K562 (cell line): ENCODE data around the gene FDX2. TPM values are rescaled to one million over a fixed set of nuclear protein-coding genes. Genes with fewer than 3 reads are reported as not detected.
A peak's percentile ranks its signal among the peaks of the same experiment; 100 is the strongest.

Experiments used
- CEBPB ChIP-seq: fragments of 450-650 bp; IDR thresholded peaks from 2 replicates; pipeline ENCODE4 v1.6.1; 2016; ENCODE audit warnings: missing genetic modification characterization, missing compliant biosample characterization
- COPS2 ChIP-seq: fragments of 450-650 bp; conservative IDR thresholded peaks from 2 replicates; pipeline ENCODE4 v1.6.1; 2016; ENCODE audit warnings: mild to moderate bottlenecking, moderate library complexity
- ETV5 ChIP-seq: sonication (generic); formaldehyde crosslinking; IDR thresholded peaks from 2 replicates; pipeline ENCODE4 v1.4.0; 2020; ENCODE audit warnings: low read depth, mild to moderate bottlenecking, missing genetic modification reagents
- IFI16 ChIP-seq: fragments of 250-450 bp; sonication (Bioruptor Pico); IDR thresholded peaks from 2 replicates; pipeline ENCODE4 v2.1.2; 2022; ENCODE audit warnings: mild to moderate bottlenecking, inconsistent platforms
- L3MBTL2 ChIP-seq: fragments of 450-650 bp; IDR thresholded peaks from 2 replicates; pipeline ENCODE4 v1.6.1; 2016; ENCODE audit warnings: mild to moderate bottlenecking, moderate library complexity
- POU5F1 ChIP-seq: fragments of 150-350 bp; IDR thresholded peaks from 2 replicates; pipeline ENCODE4 v1.6.1; 2014; ENCODE audit warnings: borderline replicate concordance, low read length, low read depth, mild to moderate bottlenecking; ENCODE audit not compliant: partially characterized antibody
- RBFOX2 ChIP-seq: fragments of 200-400 bp; formaldehyde crosslinking; IDR thresholded peaks from 2 replicates; pipeline ENCODE4 v1.6.1; 2017; ENCODE audit warnings: low read depth, mild to moderate bottlenecking, low read length, moderate library complexity
- SIRT6 ChIP-seq: IDR thresholded peaks from one replicate; pipeline ENCODE4 v1.6.1; 2012; ENCODE audit warnings: low read depth, mild to moderate bottlenecking, control low read depth, inconsistent platforms, low read length, moderate library complexity
- SMAD3 ChIP-seq: fragments of 450-650 bp; formaldehyde crosslinking; conservative IDR thresholded peaks from 2 replicates; pipeline ENCODE4 v1.4.0; 2020; ENCODE audit warnings: mild to moderate bottlenecking
- TCF7L2 ChIP-seq: fragments of 150-350 bp; IDR thresholded peaks from 2 replicates; pipeline ENCODE4 v1.6.1; 2016; ENCODE audit warnings: low read depth, mild to moderate bottlenecking, low read length, moderate library complexity
- ZNF184 ChIP-seq: sonication (generic); formaldehyde crosslinking; IDR thresholded peaks from 2 replicates; pipeline ENCODE4 v1.5.0; 2020; ENCODE audit warnings: missing genetic modification reagents
- ZNF316 ChIP-seq: fragments of 450-650 bp; IDR thresholded peaks from 2 replicates; pipeline ENCODE4 v1.6.1; 2016
- ZNF444 ChIP-seq: fragments of 250-450 bp; sonication (Bioruptor Pico); IDR thresholded peaks from 2 replicates; pipeline ENCODE4 v1.4.0; 2020; ENCODE audit warnings: mild to moderate bottlenecking, moderate library complexity
- ZNF780A ChIP-seq: fragments of 250-450 bp; sonication (Bioruptor Pico); IDR thresholded peaks from 2 replicates; pipeline ENCODE4 v1.5.0; 2021; ENCODE audit warnings: mild to moderate bottlenecking
- ZNF830 ChIP-seq: fragments of 250-450 bp; sonication (Bioruptor Pico); IDR thresholded peaks from 2 replicates; pipeline ENCODE4 v1.5.0; 2021; ENCODE audit warnings: mild to moderate bottlenecking
- polyA plus RNA-seq, 8 experiments: library from polyadenylated mRNA; depleted of rRNA in 4 of 8; stranded (reverse) in 5 of 8; unstranded in 3 of 8; fragments of >200 nt; fragmentation: Nextera tagmentation in 2 of 8; fragmentation: Illumina TruSeq in 1 of 8; extraction: Ambion mirVana in 2 of 8; extraction: Trizol in 1 of 8; gene quantifications; 2 replicates each; pipeline versions ENCODE4 v1.2.1 to v1.2.3, GENCODE V29; 2011 to 2014; ENCODE audit warnings: inconsistent platforms in 1 of 8, missing spikeins in 1 of 8
- total RNA-seq, 7 experiments: library from RNA; depleted of rRNA in 6 of 7; stranded (reverse); fragments of >200 nt in 6 of 7; fragmentation: Illumina TruSeq in 2 of 7; extraction: Trizol in 2 of 7; gene quantifications; 2 replicates each; pipeline versions ENCODE4 v1.2.1 to v1.2.3, GENCODE V29; 2011 to 2021; ENCODE audit warnings: low replicate concordance in 1 of 7
- TF ChIP-seq, protein P1 (sequence below): fragments of 250-450 bp; sonication (Bioruptor Pico); IDR thresholded peaks from 2 replicates; pipeline ENCODE4 v1.8.0; 2021; ENCODE audit warnings: borderline replicate concordance, mild to moderate bottlenecking, moderate library complexity; ENCODE audit not compliant: poor library complexity, severe bottlenecking
- TF ChIP-seq, protein P2 (sequence below): fragments of 250-450 bp; sonication (Bioruptor Pico); IDR thresholded peaks from 2 replicates; pipeline ENCODE4 v1.5.0; 2021
- TF ChIP-seq, protein P3 (sequence below): sonication (generic); formaldehyde crosslinking; IDR thresholded peaks from 2 replicates; pipeline ENCODE4 v1.8.0; 2023; ENCODE audit warnings: missing genetic modification reagents, mild to moderate bottlenecking, borderline replicate concordance
- TF ChIP-seq, protein P4 (sequence below): sonication (generic); formaldehyde crosslinking; IDR thresholded peaks from 2 replicates; pipeline ENCODE4 v1.8.0; 2022; ENCODE audit warnings: mild to moderate bottlenecking, missing genetic modification reagents
- TF ChIP-seq, protein P5 (sequence below): fragments of 450-650 bp; IDR thresholded peaks from 2 replicates; pipeline ENCODE4 v1.6.1; 2016

Gene FDX2
- total and polyA plus RNA-seq, 9 of the 15 experiments (the other 6 are each of a cell fraction or from before 2014, with no cell fraction given) = 2.5 to 49.8 (median 29.7) TPM

DNA sequence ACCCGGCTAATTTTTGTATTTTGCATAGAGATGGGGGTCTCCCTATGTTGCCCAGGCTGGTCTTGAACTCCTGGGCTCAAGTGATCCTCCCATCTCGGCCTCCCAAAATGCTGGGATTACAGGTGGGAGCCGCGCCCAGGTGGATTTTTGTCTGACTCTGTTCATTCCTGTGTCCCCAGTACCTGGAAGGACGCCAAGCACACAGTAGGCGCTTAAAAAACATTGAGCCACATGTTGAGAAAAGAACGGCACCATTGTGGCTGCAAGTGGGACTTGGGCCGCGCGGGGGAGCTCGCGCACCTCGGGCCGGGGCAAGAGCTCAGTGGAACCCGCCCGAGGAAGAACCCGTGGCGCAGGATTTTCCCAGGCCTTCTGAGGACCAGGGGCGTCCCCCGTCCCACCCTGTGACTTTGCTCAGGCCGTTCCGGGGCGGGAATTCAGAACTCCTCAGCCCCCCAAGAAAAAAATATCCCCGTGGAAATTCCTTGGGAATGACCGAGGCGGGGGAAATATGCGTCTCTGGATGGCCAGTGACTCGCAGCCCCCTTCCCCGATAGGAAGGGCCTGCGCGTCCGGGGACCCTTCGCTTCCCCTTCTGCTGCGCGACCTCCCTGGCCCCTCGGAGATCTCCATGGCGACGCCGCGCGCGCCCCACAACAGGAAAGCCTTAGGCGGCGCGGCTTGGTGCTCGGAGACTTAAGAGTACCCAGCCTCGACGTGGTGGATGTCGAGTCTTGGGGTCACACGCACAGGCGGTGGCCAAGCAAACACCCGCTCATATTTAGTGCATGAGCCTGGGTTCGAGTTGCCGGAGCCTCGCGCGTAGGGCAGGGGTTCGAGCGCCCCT is 46.3 kb downstream of the FDX2 start (continued):
- TF ChIP-seq, protein P1, sequence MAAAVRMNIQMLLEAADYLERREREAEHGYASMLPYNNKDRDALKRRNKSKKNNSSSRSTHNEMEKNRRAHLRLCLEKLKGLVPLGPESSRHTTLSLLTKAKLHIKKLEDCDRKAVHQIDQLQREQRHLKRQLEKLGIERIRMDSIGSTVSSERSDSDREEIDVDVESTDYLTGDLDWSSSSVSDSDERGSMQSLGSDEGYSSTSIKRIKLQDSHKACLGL (CRISPR knock-in tag) = no peak
- TF ChIP-seq SIRT6 = no peak
- no peak for TF ChIP-seq IFI16 (CRISPR knock-in tag)
- TF ChIP-seq ZNF444 (CRISPR knock-in tag) = no peak
- TF ChIP-seq, protein P2, sequence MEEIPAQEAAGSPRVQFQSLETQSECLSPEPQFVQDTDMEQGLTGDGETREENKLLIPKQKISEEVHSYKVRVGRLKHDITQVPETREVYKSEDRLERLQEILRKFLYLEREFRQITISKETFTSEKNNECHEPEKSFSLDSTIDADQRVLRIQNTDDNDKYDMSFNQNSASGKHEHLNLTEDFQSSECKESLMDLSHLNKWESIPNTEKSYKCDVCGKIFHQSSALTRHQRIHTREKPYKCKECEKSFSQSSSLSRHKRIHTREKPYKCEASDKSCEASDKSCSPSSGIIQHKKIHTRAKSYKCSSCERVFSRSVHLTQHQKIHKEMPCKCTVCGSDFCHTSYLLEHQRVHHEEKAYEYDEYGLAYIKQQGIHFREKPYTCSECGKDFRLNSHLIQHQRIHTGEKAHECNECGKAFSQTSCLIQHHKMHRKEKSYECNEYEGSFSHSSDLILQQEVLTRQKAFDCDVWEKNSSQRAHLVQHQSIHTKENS (CRISPR knock-in tag) = no peak
- TF ChIP-seq, protein P3, sequence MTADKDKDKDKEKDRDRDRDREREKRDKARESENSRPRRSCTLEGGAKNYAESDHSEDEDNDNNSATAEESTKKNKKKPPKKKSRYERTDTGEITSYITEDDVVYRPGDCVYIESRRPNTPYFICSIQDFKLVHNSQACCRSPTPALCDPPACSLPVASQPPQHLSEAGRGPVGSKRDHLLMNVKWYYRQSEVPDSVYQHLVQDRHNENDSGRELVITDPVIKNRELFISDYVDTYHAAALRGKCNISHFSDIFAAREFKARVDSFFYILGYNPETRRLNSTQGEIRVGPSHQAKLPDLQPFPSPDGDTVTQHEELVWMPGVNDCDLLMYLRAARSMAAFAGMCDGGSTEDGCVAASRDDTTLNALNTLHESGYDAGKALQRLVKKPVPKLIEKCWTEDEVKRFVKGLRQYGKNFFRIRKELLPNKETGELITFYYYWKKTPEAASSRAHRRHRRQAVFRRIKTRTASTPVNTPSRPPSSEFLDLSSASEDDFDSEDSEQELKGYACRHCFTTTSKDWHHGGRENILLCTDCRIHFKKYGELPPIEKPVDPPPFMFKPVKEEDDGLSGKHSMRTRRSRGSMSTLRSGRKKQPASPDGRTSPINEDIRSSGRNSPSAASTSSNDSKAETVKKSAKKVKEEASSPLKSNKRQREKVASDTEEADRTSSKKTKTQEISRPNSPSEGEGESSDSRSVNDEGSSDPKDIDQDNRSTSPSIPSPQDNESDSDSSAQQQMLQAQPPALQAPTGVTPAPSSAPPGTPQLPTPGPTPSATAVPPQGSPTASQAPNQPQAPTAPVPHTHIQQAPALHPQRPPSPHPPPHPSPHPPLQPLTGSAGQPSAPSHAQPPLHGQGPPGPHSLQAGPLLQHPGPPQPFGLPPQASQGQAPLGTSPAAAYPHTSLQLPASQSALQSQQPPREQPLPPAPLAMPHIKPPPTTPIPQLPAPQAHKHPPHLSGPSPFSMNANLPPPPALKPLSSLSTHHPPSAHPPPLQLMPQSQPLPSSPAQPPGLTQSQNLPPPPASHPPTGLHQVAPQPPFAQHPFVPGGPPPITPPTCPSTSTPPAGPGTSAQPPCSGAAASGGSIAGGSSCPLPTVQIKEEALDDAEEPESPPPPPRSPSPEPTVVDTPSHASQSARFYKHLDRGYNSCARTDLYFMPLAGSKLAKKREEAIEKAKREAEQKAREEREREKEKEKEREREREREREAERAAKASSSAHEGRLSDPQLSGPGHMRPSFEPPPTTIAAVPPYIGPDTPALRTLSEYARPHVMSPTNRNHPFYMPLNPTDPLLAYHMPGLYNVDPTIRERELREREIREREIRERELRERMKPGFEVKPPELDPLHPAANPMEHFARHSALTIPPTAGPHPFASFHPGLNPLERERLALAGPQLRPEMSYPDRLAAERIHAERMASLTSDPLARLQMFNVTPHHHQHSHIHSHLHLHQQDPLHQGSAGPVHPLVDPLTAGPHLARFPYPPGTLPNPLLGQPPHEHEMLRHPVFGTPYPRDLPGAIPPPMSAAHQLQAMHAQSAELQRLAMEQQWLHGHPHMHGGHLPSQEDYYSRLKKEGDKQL = no peak
- no peak for TF ChIP-seq COPS2
- peak; percentile 50 for TF ChIP-seq RBFOX2
- no peak for TF ChIP-seq ZNF184 (CRISPR knock-in tag)
- TF ChIP-seq, protein P4, sequence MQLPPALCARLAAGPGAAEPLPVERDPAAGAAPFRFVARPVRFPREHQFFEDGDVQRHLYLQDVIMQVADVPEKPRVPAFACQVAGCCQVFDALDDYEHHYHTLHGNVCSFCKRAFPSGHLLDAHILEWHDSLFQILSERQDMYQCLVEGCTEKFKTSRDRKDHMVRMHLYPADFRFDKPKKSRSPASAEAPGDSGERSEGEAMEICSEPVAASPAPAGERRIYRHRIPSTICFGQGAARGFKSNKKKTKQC (CRISPR knock-in tag) = no peak; the same call in 1 of the 2 replicates
- TF ChIP-seq SMAD3 (CRISPR knock-in tag) = no peak
- TF ChIP-seq CEBPB (tag) = 0 out of 2 replicates have a peak, but pooled peaks have one; percentile 22
- TF ChIP-seq ZNF830 = no peak
- TF ChIP-seq, protein P5, sequence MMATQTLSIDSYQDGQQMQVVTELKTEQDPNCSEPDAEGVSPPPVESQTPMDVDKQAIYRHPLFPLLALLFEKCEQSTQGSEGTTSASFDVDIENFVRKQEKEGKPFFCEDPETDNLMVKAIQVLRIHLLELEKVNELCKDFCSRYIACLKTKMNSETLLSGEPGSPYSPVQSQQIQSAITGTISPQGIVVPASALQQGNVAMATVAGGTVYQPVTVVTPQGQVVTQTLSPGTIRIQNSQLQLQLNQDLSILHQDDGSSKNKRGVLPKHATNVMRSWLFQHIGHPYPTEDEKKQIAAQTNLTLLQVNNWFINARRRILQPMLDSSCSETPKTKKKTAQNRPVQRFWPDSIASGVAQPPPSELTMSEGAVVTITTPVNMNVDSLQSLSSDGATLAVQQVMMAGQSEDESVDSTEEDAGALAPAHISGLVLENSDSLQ = no peak
- peak; percentile 48; the same call in 1 of the 2 replicates for TF ChIP-seq ETV5 (CRISPR knock-in tag)
- TF ChIP-seq L3MBTL2 = peak; percentile 32; the same call in 1 of the 2 replicates
- no peak for TF ChIP-seq ZNF316
- TF ChIP-seq ZNF780A = no peak
- TF ChIP-seq TCF7L2 = no peak
- no peak for TF ChIP-seq POU5F1
